GM12891 (cell line): ENCODE results near the gene IFT57.

Source experiments
- POLR2A ChIP-seq: IDR thresholded peaks from 2 replicates; pipeline ENCODE4 v1.6.1; 2011; ENCODE audit warnings: low read depth, low read length, control low read depth
- POLR2AphosphoS5 ChIP-seq: IDR thresholded peaks from 2 replicates; pipeline ENCODE4 v1.6.1; 2011; ENCODE audit warnings: low read depth, low read length, control low read depth
- POU2F2 ChIP-seq: IDR thresholded peaks from 2 replicates; pipeline ENCODE4 v1.6.1; 2011; ENCODE audit warnings: low read depth, mild to moderate bottlenecking, control low read depth, low read length, moderate library complexity
- TAF1 ChIP-seq: IDR thresholded peaks from 2 replicates; pipeline ENCODE4 v1.6.1; 2011; ENCODE audit warnings: low read depth, low read length, control low read depth

- TF ChIP-seq POLR2A = no peak
- no peak for TF ChIP-seq POLR2AphosphoS5
- no peak for TF ChIP-seq TAF1
- no peak for TF ChIP-seq POU2F2
Observed at GRCh38 chr3:108271626-108272025, 49.4 kb upstream of the IFT57 start.
